Stimulated activated CD4-positive, alpha-beta T cell treated with anti-CD3 and anti-CD28 coated beads, TNF-alpha, amount 100 ng/mL, for 24 hours (primary cell): Measurements from ENCODE around the gene NRP2.

ENCODE experiments used
- DNase-seq, 3 experiments: peaks; one replicate each; pipeline ENCODE4 v3.0.0-alpha.2; 2020; ENCODE audit warnings: low read depth in 3 of 3

NRP2 gene

DNA sequence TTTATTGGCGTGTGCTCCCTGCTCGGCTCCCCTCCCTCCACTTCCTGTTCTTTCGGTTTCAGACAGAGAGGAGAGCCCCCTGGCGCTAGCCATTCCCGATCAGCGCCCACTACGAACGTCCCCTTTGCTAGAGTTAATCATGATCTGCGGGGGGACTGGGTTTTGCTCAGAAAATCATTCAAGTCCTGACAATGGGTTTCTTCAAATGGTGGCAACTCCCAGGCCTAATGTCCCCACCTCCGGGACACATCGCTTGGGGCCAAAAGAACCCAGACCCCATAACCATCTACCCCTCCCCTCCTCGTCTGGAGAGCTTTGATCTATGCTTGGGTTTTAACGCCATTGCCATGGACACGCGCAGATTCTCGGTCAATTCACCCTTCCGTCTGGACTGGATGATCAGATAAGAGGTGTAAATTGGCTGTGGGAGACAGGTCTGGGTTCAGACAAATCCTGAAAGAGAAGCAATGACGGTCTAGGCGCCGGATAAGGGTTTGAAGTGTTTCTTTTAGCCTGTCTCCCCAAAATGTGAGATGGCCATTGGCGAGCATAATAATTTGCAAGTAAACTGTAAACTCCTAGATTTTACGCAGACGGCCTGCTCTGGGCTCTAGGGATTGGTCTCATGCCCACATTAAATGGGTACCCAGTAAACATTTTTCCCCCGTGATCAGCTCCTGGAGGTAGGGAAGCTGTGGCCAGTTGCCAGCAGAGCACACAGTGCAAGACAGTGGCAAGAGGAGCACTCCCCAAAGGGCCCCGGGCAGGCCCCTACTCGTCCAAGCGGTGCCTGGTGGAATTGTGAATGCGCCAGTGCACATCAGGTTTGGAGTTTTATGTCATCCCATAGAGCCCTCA, 4.7 kb downstream of the NRP2 start:
- no peak for DNase-seq

GRCh38 chr2:205687641-205687956, 5.3 kb downstream of the NRP2 start:
- DNase-seq, result no peak

GRCh38 chr2:205688417-205689200, 6.3 kb downstream of the NRP2 start:
- DNase-seq, result no peak

- DNase-seq, result no peak
Observed at GRCh38 chr2:205689820-205690219, 7.5 kb downstream of the NRP2 start.

DNA sequence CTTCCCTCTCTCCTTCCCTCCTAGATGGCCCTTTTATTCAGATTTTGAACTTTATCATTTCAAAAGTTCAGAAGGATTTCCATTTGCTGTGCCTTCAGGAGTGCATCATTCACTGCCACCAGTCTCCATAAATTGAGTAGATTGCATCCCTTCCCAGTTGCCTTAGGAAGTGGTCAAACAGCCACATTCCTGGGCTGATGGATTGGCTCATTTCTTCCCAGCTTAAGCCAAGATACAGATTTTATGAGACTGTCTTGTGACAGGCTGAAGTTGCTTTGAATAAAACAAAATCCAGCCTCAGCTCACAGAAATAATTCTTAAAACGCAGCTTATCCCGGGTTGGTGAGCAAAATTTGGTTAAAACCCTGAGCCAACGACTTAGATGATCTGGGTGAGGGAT, 9.8 kb downstream of the NRP2 start:
- no peak for DNase-seq

GRCh38 chr2:205694256-205694655, 12.0 kb downstream of the NRP2 start:
- DNase-seq, result no peak

DNA sequence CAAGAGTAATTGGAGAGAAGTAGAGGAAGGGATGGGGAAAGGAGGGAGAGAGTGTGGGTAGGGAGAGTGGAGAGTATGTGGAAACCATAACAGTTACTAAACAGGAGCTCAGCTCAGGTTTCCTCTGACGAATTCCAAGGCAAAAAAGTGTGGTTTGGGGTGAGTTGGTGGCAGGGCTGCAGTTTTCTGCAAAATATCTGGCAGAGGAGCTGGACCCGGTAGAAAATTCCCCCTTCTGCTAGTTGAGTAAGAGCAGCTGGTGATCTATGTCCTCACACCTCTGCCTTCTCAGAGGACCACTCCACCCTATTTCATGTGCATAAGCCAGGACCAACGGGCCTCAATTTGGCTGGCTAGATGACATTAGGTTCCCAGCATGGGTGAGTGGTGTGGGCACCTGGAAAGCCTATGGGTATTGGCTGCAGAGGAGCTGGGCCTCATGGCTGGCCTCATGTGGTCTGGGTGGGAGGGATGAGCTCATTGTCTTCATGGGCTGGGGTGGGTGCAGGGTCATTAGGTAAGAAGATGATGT, 13.2 kb downstream of the NRP2 start:
- no peak for DNase-seq

- DNase-seq, result no peak
Observed at GRCh38 chr2:205696331-205696926, 14.1 kb downstream of the NRP2 start.

DNA sequence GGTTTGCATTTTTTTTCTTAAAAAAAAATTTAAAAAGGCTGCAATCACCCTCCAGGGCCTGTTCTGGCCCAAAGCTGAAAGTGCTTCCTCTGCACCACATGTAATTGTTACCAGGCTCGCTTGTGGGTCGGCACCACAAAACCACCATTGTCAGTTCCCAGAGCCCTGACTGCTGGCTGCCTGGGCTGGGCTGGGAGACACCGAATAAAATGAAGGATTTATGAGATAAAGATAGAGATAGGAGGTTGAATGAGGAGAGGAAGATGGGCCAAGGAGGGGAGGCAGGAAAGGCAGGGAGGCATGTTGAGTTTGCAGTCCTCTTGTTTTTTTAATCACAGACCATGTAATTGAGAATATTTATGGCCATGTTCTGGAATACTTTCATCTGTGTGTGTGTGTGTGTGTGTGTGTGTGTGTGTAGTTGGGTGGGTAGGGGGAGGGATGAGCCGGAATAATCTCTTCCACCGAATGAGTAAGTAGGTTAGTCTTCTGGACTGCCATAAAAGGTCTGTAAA, 14.7 kb downstream of the NRP2 start:
- no peak for DNase-seq

GRCh38 chr2:205698286-205699268, 16.3 kb downstream of the NRP2 start:
- DNase-seq, result no peak

DNA sequence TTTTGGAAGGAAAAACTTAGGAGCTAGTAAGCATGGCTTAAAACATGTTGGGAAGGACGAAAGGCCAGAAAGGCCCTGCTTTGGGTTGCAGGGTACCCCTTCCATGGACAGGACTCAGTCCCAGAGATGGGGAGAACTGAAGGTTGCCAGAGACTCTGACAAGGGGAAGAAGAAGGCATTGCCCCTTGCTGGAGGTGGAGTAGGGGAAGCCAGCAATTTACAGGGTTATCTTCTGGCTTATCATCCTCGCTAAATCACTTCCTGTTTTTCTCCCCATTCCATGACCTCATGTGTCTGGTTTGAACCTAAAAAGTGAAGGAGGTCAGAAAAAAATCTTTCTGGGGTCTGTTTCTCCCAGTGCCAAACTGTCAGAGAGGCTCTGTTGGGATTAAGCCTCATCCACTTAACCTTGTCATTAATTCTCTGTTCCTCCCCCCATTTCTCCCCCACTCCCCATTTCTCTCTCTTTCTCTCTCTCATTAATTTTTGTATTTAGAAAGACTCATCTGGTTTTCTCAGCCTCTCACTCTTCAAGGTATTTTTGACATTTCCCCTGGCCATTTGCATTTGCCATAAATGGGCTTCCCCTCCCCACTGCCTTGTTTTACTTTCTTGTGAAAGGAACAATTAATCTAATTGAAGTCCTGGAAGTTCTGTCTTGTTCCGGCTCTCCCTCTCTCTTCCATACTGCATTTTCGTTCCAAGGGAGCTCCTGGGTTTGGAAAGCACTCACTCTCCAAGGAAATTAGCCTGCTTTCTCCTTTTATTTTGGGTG, 17.4 kb downstream of the NRP2 start:
- no peak for DNase-seq

GRCh38 chr2:205700331-205701132, 18.2 kb downstream of the NRP2 start:
- DNase-seq, result no peak

- DNase-seq, result no peak
Observed at GRCh38 chr2:205701509-205701908, 19.2 kb downstream of the NRP2 start.

GRCh38 chr2:205702576-205702975, 20.3 kb downstream of the NRP2 start:
- no peak for DNase-seq

GRCh38 chr2:205703471-205704126, 21.3 kb downstream of the NRP2 start:
- DNase-seq, result no peak

- DNase-seq, result no peak
Observed at GRCh38 chr2:205704127-205704741, 21.9 kb downstream of the NRP2 start.

GRCh38 chr2:205705511-205706349, 23.4 kb downstream of the NRP2 start:
- DNase-seq, result no peak
